ENCODE measurements around the gene KRR1.
"Not testable (repeated sequence)": the region's sequence is repeated elsewhere in the genome, so short reads cannot be mapped to it uniquely, and the experiment has no call there.

- TF ChIP-seq, protein P1, sequence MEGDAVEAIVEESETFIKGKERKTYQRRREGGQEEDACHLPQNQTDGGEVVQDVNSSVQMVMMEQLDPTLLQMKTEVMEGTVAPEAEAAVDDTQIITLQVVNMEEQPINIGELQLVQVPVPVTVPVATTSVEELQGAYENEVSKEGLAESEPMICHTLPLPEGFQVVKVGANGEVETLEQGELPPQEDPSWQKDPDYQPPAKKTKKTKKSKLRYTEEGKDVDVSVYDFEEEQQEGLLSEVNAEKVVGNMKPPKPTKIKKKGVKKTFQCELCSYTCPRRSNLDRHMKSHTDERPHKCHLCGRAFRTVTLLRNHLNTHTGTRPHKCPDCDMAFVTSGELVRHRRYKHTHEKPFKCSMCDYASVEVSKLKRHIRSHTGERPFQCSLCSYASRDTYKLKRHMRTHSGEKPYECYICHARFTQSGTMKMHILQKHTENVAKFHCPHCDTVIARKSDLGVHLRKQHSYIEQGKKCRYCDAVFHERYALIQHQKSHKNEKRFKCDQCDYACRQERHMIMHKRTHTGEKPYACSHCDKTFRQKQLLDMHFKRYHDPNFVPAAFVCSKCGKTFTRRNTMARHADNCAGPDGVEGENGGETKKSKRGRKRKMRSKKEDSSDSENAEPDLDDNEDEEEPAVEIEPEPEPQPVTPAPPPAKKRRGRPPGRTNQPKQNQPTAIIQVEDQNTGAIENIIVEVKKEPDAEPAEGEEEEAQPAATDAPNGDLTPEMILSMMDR (IDR thresholded peaks at IDR 0.05; ENCODE audit: insufficient read depth, low read length, poor library complexity, severe bottlenecking) = not testable (repeated sequence)
- not testable (repeated sequence) for TF ChIP-seq EZH2phosphoT487 (conservative IDR thresholded peaks at IDR 0.05; ENCODE audit: low read length)
These were observed 27.0 kb downstream of the KRR1 start for GRCh38 chr12:75484450-75484849.

Data from SU-DHL-6 (cell line).